NOMO-1 treated with DMSO at 0.1 percent for 48 hours (cell line): ENCODE results near the gene CYP8B1.
A peak's percentile ranks its signal among the peaks of the same experiment; 100 is the strongest.
"Not testable (repeated sequence)": the region's sequence is repeated elsewhere in the genome, so short reads cannot be mapped to it uniquely, and the experiment has no call there.

Experiments
- DNase-seq: peaks from one replicate; lab custom pipeline; 2025; ENCODE audit not compliant: unreplicated experiment; lab: John Stamatoyannopoulos, UW

CYP8B1 gene

GRCh38 chr3:42886294-42886822 is 10.7 kb upstream of the CYP8B1 start:
- DNase-seq = no peak

GRCh38 chr3:42884324-42884723 is 8.6 kb upstream of the CYP8B1 start:
- no peak for DNase-seq

- not testable (repeated sequence) for DNase-seq
These were observed 7.7 kb upstream of the CYP8B1 start for GRCh38 chr3:42883251-42883930.

- peak; percentile 84 for DNase-seq
These were observed 5.1 kb upstream of the CYP8B1 start for GRCh38 chr3:42880601-42881451.

GRCh38 chr3:42880183-42880582 is 4.5 kb upstream of the CYP8B1 start:
- no peak for DNase-seq

GRCh38 chr3:42877881-42878280 is 2.2 kb upstream of the CYP8B1 start:
- DNase-seq = no peak

GRCh38 chr3:42876940-42877720 is 1.5 kb upstream of the CYP8B1 start:
- DNase-seq = no peak

- no peak for DNase-seq
These were observed 722 bp upstream of the CYP8B1 start for GRCh38 chr3:42876401-42876800.

- DNase-seq = no peak
These were observed 930 bp downstream of the CYP8B1 start for GRCh38 chr3:42874749-42875148.

GRCh38 chr3:42873221-42873982 is 2.3 kb downstream of the CYP8B1 start:
- DNase-seq = no peak

GRCh38 chr3:42872718-42873117 is 3.0 kb downstream of the CYP8B1 start:
- no peak for DNase-seq

GRCh38 chr3:42871592-42872196 is 4.0 kb downstream of the CYP8B1 start:
- DNase-seq = no peak

- no peak for DNase-seq
These were observed 6.8 kb downstream of the CYP8B1 start for GRCh38 chr3:42868841-42869240.

GRCh38 chr3:42867138-42867537 is 8.5 kb downstream of the CYP8B1 start:
- no peak for DNase-seq

GRCh38 chr3:42865256-42865655 is 10.4 kb downstream of the CYP8B1 start:
- no peak for DNase-seq

- no peak for DNase-seq
These were observed 11.2 kb downstream of the CYP8B1 start for GRCh38 chr3:42864321-42864950.

- no peak for DNase-seq
These were observed 19.1 kb downstream of the CYP8B1 start for GRCh38 chr3:42856544-42856943.

GRCh38 chr3:42855547-42856380 is 19.9 kb downstream of the CYP8B1 start:
- no peak for DNase-seq

GRCh38 chr3:42855219-42855546 is 20.5 kb downstream of the CYP8B1 start:
- DNase-seq = no peak
